CD4-positive, CD25-positive, alpha-beta regulatory T cell (primary cell): ENCODE measurements around the gene SSUH2. TPM values are rescaled to one million over a fixed set of nuclear protein-coding genes. Genes with fewer than 3 reads are reported as not detected.
"Not testable (repeated sequence)": the region's sequence is repeated elsewhere in the genome, so short reads cannot be mapped to it uniquely, and the experiment has no call there.

Experiments used
- ATAC-seq, 2 donors: fragments of 150-1000 bp; cut with Tn5 transposase; one replicate each; pipeline ENCODE4 v1.10.0; 2021; ENCODE audit warnings: low read depth in 2 of 2, moderate number of reproducible peaks in 2 of 2, moderate library complexity in 1 of 2
- DNase-seq, 3 donors: peaks; one replicate each; pipeline versions ENCODE4 v3.0.0 to v3.0.0-alpha.2; 2012 to 2022; ENCODE audit warnings: mixed read lengths in 1 of 3
- H3K27ac ChIP-seq: one replicate; pipeline ENCODE4 v1.7.0; 2013; ENCODE audit warnings: mild to moderate bottlenecking, low read length; ENCODE audit not compliant: insufficient read depth, poor library complexity, severe bottlenecking
- H3K27me3 ChIP-seq: one replicate; pipeline ENCODE4 v1.7.0; 2013; ENCODE audit warnings: low read length; ENCODE audit not compliant: control insufficient read depth, insufficient read depth
- H3K36me3 ChIP-seq: one replicate; pipeline ENCODE4 v1.7.0; 2013; ENCODE audit warnings: mild to moderate bottlenecking, low read length, moderate library complexity; ENCODE audit not compliant: control insufficient read depth, insufficient read depth
- H3K4me1 ChIP-seq: 2 replicates; pipeline ENCODE4 v1.7.0; 2013; ENCODE audit warnings: mild to moderate bottlenecking, low read length; ENCODE audit not compliant: insufficient read depth, control insufficient read depth, poor library complexity, severe bottlenecking
- H3K4me3 ChIP-seq: one replicate; pipeline ENCODE4 v1.7.0; 2013; ENCODE audit warnings: low read depth, mild to moderate bottlenecking, low read length, moderate library complexity
- H3K9me3 ChIP-seq, 2 experiments: 1 replicate in 1 of 2; 2 replicates in 1 of 2; pipeline ENCODE4 v1.7.0; 2013; ENCODE audit warnings: low read length in 2 of 2, mild to moderate bottlenecking in 1 of 2, moderate library complexity in 1 of 2; ENCODE audit not compliant: control insufficient read depth in 2 of 2
- H3K27ac Mint-ChIP-seq, 3 donors: one replicate each; pipeline ENCODE4 v1.8.0; 2020 to 2022; ENCODE audit warnings: mild to moderate bottlenecking in 3 of 3, mixed read lengths in 3 of 3, moderate library complexity in 2 of 3
- H3K27me3 Mint-ChIP-seq: one replicate; pipeline ENCODE4 v1.8.0; 2022; ENCODE audit warnings: mild to moderate bottlenecking, mixed read lengths
- H3K36me3 Mint-ChIP-seq: one replicate; pipeline ENCODE4 v1.8.0; 2020; ENCODE audit warnings: mixed read lengths
- H3K4me1 Mint-ChIP-seq, 4 donors: one replicate each; pipeline ENCODE4 v1.8.0; 2020 to 2022; ENCODE audit warnings: mixed read lengths in 4 of 4, mild to moderate bottlenecking in 1 of 4
- H3K4me3 Mint-ChIP-seq, 4 donors: one replicate each; pipeline ENCODE4 v1.8.0; 2020 to 2022; ENCODE audit warnings: mild to moderate bottlenecking in 4 of 4, mixed read lengths in 4 of 4, moderate library complexity in 3 of 4
- H3K9me3 Mint-ChIP-seq, 7 donors: one replicate each; pipeline ENCODE4 v1.8.0; 2020 to 2022; ENCODE audit warnings: mixed read lengths in 7 of 7, mild to moderate bottlenecking in 3 of 7, moderate library complexity in 2 of 7
- polyA plus RNA-seq, 4 donors: library from polyadenylated mRNA; unstranded; fragments of 300-500 nt; fragmentation: Illumina TruSeq; gene quantifications; one replicate each; pipeline ENCODE4 v1.2.3, GENCODE V29; 2021
- total RNA-seq: library from RNA; stranded (reverse); gene quantifications from one replicate; pipeline ENCODE4 v1.2.3, GENCODE V29; 2022

SSUH2 gene
- total and polyA plus RNA-seq, 5 donors from 2014 or later, result not detected

DNA sequence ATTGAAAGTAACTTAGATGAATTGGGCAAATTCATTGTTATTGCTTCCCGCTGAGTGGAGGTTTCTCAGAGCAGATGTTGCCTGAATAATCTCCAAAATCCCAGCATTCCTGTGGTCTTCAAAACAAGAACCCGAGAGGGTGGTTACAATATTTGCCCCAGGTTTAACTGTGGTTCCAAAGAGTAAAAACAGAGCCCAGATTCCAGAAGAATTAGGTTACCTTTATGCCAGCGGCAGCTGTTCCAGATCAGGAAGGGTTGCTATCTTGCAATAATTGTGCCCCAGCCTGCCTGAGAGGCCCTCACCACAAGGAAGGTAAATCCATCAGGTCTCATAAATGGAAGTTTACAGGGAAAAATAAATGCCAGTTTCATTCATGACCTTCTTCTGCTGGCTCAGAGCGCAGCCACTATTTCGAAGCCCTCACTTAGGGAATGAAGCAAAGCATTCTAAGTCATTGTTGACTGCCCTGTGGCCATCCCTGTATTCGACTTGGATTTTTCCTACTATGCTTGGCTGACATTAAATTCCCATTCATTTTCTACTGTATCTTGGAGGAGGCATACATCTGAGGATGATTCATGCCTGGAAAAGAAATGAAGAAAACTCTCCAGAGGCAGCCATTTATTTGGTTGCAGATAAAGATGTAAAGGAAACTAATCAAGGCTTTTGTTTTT is 54.6 kb downstream of the SSUH2 start:
- H3K4me3 Mint-ChIP-seq, result no peak overlapping the region
- Histone ChIP-seq H3K27ac (no peak overlapping the region), H3K9me3 (no peaks in the 10 kb centered on the region), H3K27me3 (no peaks in the 10 kb centered on the region), H3K36me3 (no peaks in the 10 kb centered on the region), H3K4me1 (no peaks in the 10 kb centered on the region), H3K4me3 (no peak overlapping the region)
- ATAC-seq, result no peak
- no peak for DNase-seq
- no peak overlapping the region for H3K27ac Mint-ChIP-seq
- H3K27me3 Mint-ChIP-seq, result peaks cover 4% of the 10 kb centered on the region
- H3K4me1 Mint-ChIP-seq, result no peaks in the 10 kb centered on the region
- H3K36me3 Mint-ChIP-seq, result no peaks in the 10 kb centered on the region
- no peaks in the 10 kb centered on the region for H3K9me3 Mint-ChIP-seq

DNA sequence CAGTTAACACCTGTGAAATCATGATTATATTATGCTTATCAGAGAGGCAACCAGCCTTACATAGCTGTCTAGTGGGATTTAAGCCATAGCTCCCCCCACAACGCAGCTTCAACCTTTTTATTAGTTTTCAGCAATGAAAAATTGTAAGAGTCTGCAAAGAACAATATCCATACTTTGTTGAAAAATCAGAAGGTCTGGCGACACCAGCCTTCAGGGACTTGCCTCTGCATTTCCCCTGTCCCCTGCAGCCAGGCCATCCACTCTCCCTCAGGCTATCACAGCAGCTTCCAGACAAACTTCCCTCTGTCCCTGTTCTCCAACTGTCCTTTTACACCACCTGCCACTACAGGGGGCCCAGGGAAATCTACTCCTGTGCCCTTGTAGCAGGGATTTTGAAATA is 59.9 kb downstream of the SSUH2 start:
- Histone ChIP-seq H3K4me3 (no peak overlapping the region), H3K4me1 (no peaks in the 10 kb centered on the region), H3K9me3 (no peaks in the 10 kb centered on the region), H3K27ac (no peak overlapping the region), H3K27me3 (no peaks in the 10 kb centered on the region), H3K36me3 (no peaks in the 10 kb centered on the region)
- ATAC-seq (no peak), DNase-seq (no peak)
- Mint-ChIP-seq H3K27me3 (peaks cover 4% of the 10 kb centered on the region), H3K9me3 (peaks cover 0 to 2% (median 0%) of the 10 kb centered on the region in 7 donors), H3K27ac (no peak overlapping the region), H3K4me1 (no peaks in the 10 kb centered on the region), H3K36me3 (no peaks in the 10 kb centered on the region), H3K4me3 (no peak overlapping the region)

DNA sequence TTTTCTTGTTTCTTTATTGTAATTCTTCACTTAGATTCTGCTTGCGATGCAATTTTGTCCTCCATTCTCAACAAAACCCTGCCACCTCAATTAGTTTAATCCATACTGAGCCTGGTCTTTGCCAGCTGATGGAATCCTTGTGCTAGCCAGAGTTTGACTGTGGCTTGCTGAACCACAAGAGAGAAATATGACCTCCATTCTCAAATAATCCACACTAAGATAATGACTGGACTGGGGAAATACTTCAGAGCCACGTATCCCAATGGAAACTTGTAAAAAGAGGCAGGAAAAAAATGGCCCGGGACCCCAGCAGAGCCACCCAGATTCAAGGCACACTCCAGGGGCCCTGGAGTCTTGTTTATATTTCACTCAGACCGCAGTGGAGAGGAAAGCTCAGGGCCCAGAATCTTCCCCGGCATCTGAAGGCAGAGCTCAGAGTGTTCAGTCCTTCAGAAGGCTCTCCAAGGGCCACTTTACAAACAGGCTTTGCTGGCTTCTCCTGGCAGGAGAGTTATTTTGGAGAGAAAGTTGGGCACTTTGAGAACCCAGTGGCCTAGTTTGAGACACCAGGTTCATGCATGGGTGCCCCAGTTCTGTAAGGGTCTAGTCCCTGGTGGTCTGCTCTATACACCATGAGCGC is 62.7 kb downstream of the SSUH2 start:
- Histone ChIP-seq H3K27ac (no peak overlapping the region), H3K9me3 (no peaks in the 10 kb centered on the region), H3K4me1 (no peaks in the 10 kb centered on the region), H3K4me3 (no peak overlapping the region), H3K36me3 (no peaks in the 10 kb centered on the region), H3K27me3 (no peaks in the 10 kb centered on the region)
- Mint-ChIP-seq H3K4me3 (no peak overlapping the region), H3K36me3 (no peaks in the 10 kb centered on the region), H3K27me3 (peaks cover 3% of the 10 kb centered on the region), H3K27ac (no peak overlapping the region), H3K4me1 (peaks cover 0 to 3% (median 0%) of the 10 kb centered on the region in 4 donors), H3K9me3 (peaks cover 0 to 5% (median 0%) of the 10 kb centered on the region in 7 donors)
- DNase-seq (no peak), ATAC-seq (no peak)

DNA sequence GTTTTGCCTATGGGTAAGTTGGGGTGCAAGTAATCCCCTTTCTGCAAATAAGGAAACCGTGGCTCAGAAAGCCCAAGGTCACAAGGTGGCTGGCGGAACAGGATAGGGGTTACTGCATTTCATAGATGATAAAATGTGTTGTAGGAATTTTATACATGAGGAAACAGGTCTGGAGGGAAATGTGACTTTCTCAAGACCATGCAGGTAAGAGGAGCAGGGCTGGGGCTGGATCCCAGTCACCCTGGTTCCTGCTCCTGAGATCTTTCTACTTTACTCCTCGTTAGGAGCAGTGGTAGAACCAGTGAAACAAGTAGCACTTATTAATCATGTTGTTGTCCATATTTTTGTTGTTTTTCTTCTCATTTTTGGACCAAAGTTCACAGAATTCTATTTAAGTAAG is 63.2 kb downstream of the SSUH2 start:
- no peaks in the 10 kb centered on the region for H3K9me3 ChIP-seq
- H3K36me3 ChIP-seq, result no peaks in the 10 kb centered on the region
- Mint-ChIP-seq H3K36me3 (no peaks in the 10 kb centered on the region), H3K4me3 (no peak overlapping the region), H3K9me3 (peaks cover 0 to 5% (median 0%) of the 10 kb centered on the region in 7 donors), H3K4me1 (peaks cover 0 to 3% (median 0%) of the 10 kb centered on the region in 4 donors), H3K27ac (no peak overlapping the region), H3K27me3 (peaks cover 3% of the 10 kb centered on the region)
- DNase-seq, result no peak
- no peak overlapping the region for H3K27ac ChIP-seq
- ATAC-seq, result no peak
- no peak overlapping the region for H3K4me3 ChIP-seq
- H3K4me1 ChIP-seq, result no peaks in the 10 kb centered on the region
- no peaks in the 10 kb centered on the region for H3K27me3 ChIP-seq

DNA sequence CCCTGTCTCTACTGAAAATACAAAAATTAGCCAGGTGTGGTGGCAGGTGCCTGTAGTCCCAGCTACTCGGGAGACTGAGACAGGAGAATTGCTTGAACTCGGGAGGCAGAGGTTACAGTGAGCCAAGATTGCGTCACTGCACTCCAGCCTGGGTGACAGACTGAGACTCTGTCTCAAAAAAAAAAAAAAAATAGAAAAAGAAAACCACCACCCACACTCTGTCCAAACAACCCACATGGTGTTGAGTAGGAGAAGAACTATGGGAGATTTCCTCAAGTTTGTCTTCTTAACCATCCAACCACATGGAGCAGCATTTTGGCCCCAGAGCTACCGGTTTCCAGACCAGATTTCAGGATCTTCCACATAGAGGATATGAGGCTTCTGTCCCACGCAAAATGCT is 64.2 kb downstream of the SSUH2 start:
- H3K4me1 ChIP-seq, H3K27ac Mint-ChIP-seq, DNase-seq, H3K4me3 Mint-ChIP-seq, H3K27me3 ChIP-seq, ATAC-seq, H3K36me3 ChIP-seq, H3K9me3 Mint-ChIP-seq, H3K27me3 Mint-ChIP-seq, H3K27ac ChIP-seq, H3K4me3 ChIP-seq, H3K9me3 ChIP-seq, H3K4me1 Mint-ChIP-seq, H3K36me3 Mint-ChIP-seq: not testable (repeated sequence)

DNA sequence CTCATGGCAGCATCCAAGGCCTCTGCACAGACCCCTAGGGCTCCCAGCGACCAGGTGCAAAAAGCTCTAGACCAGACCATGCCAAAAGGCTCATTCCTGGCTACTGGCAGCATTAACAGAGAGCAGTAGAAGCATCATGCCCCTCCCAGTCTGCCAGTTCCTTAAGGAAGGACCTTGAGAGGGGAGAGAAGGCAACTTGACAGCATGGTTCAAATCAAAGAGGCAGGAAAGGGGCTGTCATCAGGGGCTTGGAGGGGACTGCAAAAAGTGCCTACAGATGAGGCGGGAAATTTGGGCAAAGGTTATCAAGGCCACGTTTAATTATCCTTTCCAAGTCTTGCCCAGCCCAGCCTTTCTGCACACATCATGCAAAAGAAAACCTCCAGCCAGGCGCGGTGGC is 64.7 kb downstream of the SSUH2 start:
- H3K27ac Mint-ChIP-seq, result no peak overlapping the region

DNA sequence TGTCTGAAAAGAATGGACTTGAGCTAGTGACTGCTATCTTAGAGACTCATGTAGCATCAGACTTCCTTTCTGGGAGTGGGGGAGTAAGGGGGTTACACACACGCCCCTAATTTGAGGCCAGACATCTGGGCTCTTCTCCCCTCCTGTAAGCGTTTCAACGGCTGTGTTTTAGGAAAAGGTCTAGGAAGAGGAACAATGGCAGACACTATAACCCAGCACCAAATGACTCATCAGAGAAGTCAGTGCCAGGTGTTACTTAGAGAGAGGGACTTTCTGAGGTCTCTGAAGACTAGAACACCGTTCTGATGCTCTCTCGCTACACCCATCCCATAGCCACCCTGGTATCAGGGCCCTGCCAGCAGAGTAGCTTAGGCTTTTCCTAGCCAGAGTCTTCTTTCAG is 65.5 kb downstream of the SSUH2 start:
- Histone ChIP-seq H3K9me3 (no peaks in the 10 kb centered on the region), H3K4me3 (no peak overlapping the region), H3K36me3 (no peaks in the 10 kb centered on the region), H3K4me1 (no peaks in the 10 kb centered on the region), H3K27me3 (no peaks in the 10 kb centered on the region), H3K27ac (no peak overlapping the region)
- DNase-seq, result no peak
- Mint-ChIP-seq H3K27ac (no peak overlapping the region), H3K9me3 (peaks cover 0 to 3% (median 0%) of the 10 kb centered on the region in 7 donors), H3K4me1 (peaks cover 0 to 3% (median 0%) of the 10 kb centered on the region in 4 donors), H3K27me3 (peaks cover 5% of the 10 kb centered on the region), H3K36me3 (no peaks in the 10 kb centered on the region), H3K4me3 (no peak overlapping the region)
- ATAC-seq, result no peak

More for the DNA sequence above, 64.7 kb downstream of the SSUH2 start:
- Mint-ChIP-seq H3K9me3 (peaks cover 0 to 5% (median 0%) of the 10 kb centered on the region in 7 donors), H3K4me3 (no peak overlapping the region), H3K36me3 (no peaks in the 10 kb centered on the region), H3K27me3 (peaks cover 5% of the 10 kb centered on the region), H3K4me1 (peaks cover 0 to 3% (median 0%) of the 10 kb centered on the region in 4 donors)
- H3K4me3 ChIP-seq, result no peak overlapping the region
- no peak overlapping the region for H3K27ac ChIP-seq
- no peaks in the 10 kb centered on the region for H3K27me3 ChIP-seq
- no peaks in the 10 kb centered on the region for H3K9me3 ChIP-seq
- DNase-seq (no peak), ATAC-seq (no peak)
- H3K36me3 ChIP-seq, result no peaks in the 10 kb centered on the region
- no peaks in the 10 kb centered on the region for H3K4me1 ChIP-seq

DNA sequence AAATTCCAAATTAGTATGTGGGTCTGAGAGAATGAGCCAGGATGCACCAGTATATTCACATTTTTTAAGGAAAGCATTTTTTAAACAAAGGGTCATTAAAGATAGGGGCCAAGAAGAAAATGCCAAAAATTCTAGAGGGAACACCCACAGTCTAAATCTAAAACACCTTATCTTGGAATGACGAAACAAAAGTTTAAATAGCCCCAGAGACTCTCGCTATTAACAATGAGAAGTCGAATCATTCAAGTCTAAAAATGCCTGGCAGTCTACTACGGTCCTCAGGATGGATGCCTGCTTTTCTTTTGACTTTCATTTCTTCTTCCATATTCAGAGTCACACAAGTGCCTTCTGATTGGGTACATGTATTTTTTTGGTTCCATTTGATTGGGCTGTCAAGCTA is 66.3 kb downstream of the SSUH2 start:
- no peaks in the 10 kb centered on the region for H3K36me3 ChIP-seq
- no peak overlapping the region for H3K4me3 Mint-ChIP-seq
- H3K27ac Mint-ChIP-seq, result no peak overlapping the region
- H3K4me1 ChIP-seq, result no peaks in the 10 kb centered on the region
- peaks cover 0 to 3% (median 0%) of the 10 kb centered on the region in 4 donors for H3K4me1 Mint-ChIP-seq
- no peaks in the 10 kb centered on the region for H3K27me3 ChIP-seq
- DNase-seq, result no peak
- no peaks in the 10 kb centered on the region for H3K9me3 ChIP-seq
- no peaks in the 10 kb centered on the region for H3K36me3 Mint-ChIP-seq
- peaks cover 0 to 3% (median 0%) of the 10 kb centered on the region in 7 donors for H3K9me3 Mint-ChIP-seq
- ATAC-seq, result no peak
- H3K27ac ChIP-seq, result no peak overlapping the region
- no peak overlapping the region for H3K4me3 ChIP-seq
- H3K27me3 Mint-ChIP-seq, result peaks cover 5% of the 10 kb centered on the region
